ENCODE measurements around the gene UBE2G1. TPM values are rescaled to one million over a fixed set of nuclear protein-coding genes. Genes with fewer than 3 reads are reported as not detected.
"Not testable (repeated sequence)": the region's sequence is repeated elsewhere in the genome, so short reads cannot be mapped to it uniquely, and the experiment has no call there.

The UBE2G1 gene
- total RNA-seq, 1 donor: 39.3 TPM

DNA sequence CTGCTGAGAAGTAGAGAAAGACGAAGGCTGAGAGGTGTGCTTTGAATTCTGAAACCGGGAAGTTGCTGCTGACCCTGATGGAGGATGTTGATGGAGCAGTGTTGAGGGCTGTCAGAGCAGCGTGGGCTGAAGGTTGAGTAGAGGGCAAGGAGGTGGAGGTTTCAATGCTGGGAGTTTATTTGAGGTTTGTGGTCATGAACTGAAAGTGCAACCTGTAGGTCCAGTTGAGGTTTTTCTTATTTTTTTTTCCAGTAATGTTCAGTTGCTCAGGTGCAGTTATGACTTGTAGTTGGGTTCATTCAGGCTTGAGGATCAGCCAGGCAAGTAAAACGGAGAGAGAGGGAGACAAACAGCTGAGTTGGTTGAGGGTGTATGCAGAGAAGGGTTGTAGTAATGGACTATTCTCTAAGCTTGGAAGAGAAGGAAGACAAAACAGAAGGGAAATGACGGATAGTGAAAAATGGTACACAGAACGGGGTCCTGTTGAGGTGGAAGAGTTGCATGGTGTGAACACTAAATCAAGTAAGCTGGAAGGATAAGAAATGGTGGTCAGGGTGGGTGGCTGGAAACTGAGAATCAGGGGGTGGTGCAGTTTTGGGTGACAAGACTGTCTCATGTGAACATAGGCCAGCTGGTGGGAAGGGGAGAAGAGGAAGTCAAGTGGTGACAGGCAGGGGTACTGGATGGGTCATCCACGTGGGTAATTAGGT is 8.7 kb upstream of the UBE2G1 start:
- H3K4me3 ChIP-seq (ENCODE audit: low read depth, low read length): no peak overlapping the region
- no peak for DNase-seq (ENCODE audit: low read depth)
- TF ChIP-seq CTCF (IDR thresholded peaks at IDR 0.05; ENCODE audit: insufficient read depth, low read length): no peak

GRCh38 chr17:4369557-4370230 is 3.2 kb upstream of the UBE2G1 start:
- TF ChIP-seq CTCF (IDR thresholded peaks at IDR 0.05; ENCODE audit: insufficient read depth, low read length): no peak
- H3K4me3 ChIP-seq (ENCODE audit: low read depth, low read length): no peak overlapping the region
- no peak for DNase-seq (ENCODE audit: low read depth)

GRCh38 chr17:4368341-4368740 is 1.9 kb upstream of the UBE2G1 start:
- no peak for TF ChIP-seq CTCF (IDR thresholded peaks at IDR 0.05; ENCODE audit: insufficient read depth, low read length)
- no peak for DNase-seq (ENCODE audit: low read depth)
- no peak overlapping the region for H3K4me3 ChIP-seq (ENCODE audit: low read depth, low read length)

DNA sequence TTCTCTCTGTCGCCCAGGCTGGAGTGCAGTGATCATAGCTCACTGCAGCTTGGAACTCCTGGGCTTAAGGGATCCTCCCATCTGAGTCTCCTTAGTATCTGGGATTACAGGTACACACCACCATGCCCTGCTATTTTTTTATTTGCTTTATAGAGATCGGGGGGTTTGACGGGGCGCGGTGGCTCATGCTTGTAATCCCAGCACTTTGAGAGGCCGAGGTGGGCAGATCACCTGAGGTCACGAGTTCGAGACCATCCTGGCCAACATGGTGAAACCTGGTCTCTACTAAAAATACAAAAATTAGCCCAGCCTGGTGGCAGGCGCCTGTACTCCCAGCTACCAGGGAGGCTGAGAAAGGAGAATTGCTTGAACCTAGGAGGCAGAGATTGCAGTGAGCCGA is 702 bp upstream of the UBE2G1 start:
- not testable (repeated sequence) for H3K4me3 ChIP-seq (ENCODE audit: low read depth, low read length); DNase-seq (ENCODE audit: low read depth)

- no peak for DNase-seq (ENCODE audit: low read depth)
- peak overlapping the region; percentile 82 for H3K4me3 ChIP-seq (ENCODE audit: low read depth, low read length)
- TF ChIP-seq CTCF (IDR thresholded peaks at IDR 0.05; ENCODE audit: insufficient read depth, low read length): no peak
Observed at GRCh38 chr17:4365628-4366326, 698 bp downstream of the UBE2G1 start.

- DNase-seq (ENCODE audit: low read depth): peak; percentile 92
- H3K4me3 ChIP-seq (ENCODE audit: low read depth, low read length): peak overlapping the region; percentile 82
- no peak for TF ChIP-seq CTCF (IDR thresholded peaks at IDR 0.05; ENCODE audit: insufficient read depth, low read length)
Observed at GRCh38 chr17:4365103-4365627, 1.3 kb downstream of the UBE2G1 start.

DNA sequence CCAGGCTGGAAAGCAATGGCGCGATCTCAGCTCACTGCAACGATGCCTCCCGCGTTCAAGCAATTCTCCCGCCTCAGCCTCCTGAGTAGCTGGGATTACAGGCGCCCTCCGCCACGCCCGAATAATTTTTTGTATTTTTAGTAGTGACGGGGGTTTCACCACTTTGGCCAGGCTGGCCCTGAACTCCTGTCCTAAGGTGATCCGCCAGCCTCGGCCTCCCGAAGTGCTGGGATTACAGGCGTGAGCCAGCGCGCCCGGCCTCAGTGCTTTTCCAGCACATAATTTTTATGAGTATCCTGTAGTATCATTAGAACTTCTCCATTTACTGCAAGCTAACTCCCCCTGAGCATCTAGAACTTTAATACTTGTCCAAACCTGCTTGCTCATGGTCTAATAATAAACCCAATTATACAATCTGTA is 1.8 kb downstream of the UBE2G1 start:
- TF ChIP-seq CTCF (IDR thresholded peaks at IDR 0.05; ENCODE audit: insufficient read depth, low read length): no peak
- peak overlapping the region; percentile 82 for H3K4me3 ChIP-seq (ENCODE audit: low read depth, low read length)
- DNase-seq (ENCODE audit: low read depth): no peak

All from fibroblast of the aortic adventitia (primary cell).